Peyer's patch (tissue), 4 donors: ENCODE results near the gene IL1RAPL1. TPM values are rescaled to one million over a fixed set of nuclear protein-coding genes. Genes with fewer than 3 reads are reported as not detected.

Source experiments
- DNase-seq, 3 donors: peaks; one replicate each; pipeline ENCODE4 v3.0.0-alpha.2; 2017 to 2019
- H3K27ac ChIP-seq, 4 donors: fragments of 200-600 bp; sonication (generic); one replicate each; pipeline ENCODE4 v1.5.1; 2016 to 2019
- H3K27me3 ChIP-seq, 2 donors: fragments of 200-600 bp; sonication (generic); one replicate each; pipeline ENCODE4 v1.5.1; 2019
- H3K36me3 ChIP-seq, 3 donors: fragments of 200-600 bp; sonication (generic); one replicate each; pipeline ENCODE4 v1.5.1; 2016 to 2019
- H3K4me1 ChIP-seq, 4 donors: fragments of 200-600 bp; sonication (generic); one replicate each; pipeline ENCODE4 v1.5.1; 2016 to 2019
- H3K4me3 ChIP-seq, 4 donors: fragments of 200-600 bp; sonication (generic); 1 replicate in 3 of 4; 2 replicates in 1 of 4; pipeline ENCODE4 v1.5.1; 2016 to 2019; ENCODE audit warnings: mild to moderate bottlenecking in 1 of 4
- H3K9me3 ChIP-seq, 4 donors: fragments of 200-600 bp; sonication (generic); one replicate each; pipeline ENCODE4 v1.5.1; 2016 to 2019; ENCODE audit warnings: mild to moderate bottlenecking in 1 of 4
- CTCF ChIP-seq, 6 experiments: fragments of 450-650 bp in 4 of 6; fragments of 200-600 bp in 2 of 6; sonication (generic) in 1 of 6; IDR thresholded peaks; one replicate each; pipeline ENCODE4 v1.5.1; 2017 to 2019; ENCODE audit warnings: antibody characterized with exemption in 6 of 6, mild to moderate bottlenecking in 3 of 6, moderate library complexity in 1 of 6
- POLR2A ChIP-seq, 2 donors: fragments of 450-650 bp; IDR thresholded peaks; one replicate each; pipeline ENCODE4 v1.5.1; 2017; ENCODE audit warnings: antibody characterized with exemption in 2 of 2, mild to moderate bottlenecking in 2 of 2, moderate library complexity in 2 of 2
- total RNA-seq, 4 donors: library from RNA; depleted of rRNA; stranded (reverse); fragments of >200 nt; gene quantifications; one replicate each; pipeline ENCODE4 v1.1.0, GENCODE V29; 2016

IL1RAPL1 gene
- total RNA-seq, 4 donors from 2014 or later, result not detected

GRCh38 chrX:29690061-29690460, 1102.8 kb downstream of the IL1RAPL1 start:
- TF ChIP-seq CTCF (IDR thresholded peaks at IDR 0.05) (no peak), POLR2A (IDR thresholded peaks at IDR 0.05) (no peak)
- Histone ChIP-seq H3K27me3 (no peaks in the 10 kb centered on the region), H3K36me3 (no peaks in the 10 kb centered on the region), H3K9me3 (no peaks in the 10 kb centered on the region), H3K27ac (no peak overlapping the region), H3K4me1 (no peaks in the 10 kb centered on the region), H3K4me3 (no peak overlapping the region)
- no peak for DNase-seq

DNA sequence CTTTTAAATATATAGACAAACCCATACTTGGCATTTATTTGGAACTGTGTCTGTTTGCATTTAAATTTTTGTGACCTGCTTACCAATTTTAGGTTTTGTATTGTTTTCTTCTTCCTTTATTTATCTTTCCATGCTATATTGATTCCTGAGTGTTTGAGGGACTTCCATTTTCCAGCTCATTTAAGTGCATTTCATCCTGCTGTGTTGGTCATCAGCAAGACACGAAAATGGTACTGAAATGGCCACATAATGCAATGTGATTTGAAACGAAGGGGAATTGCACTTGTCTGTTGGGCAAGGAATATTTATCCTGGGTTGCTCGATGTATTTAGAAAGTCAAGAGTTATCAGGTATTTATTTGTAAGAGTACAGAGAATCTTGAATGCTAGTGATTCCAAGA, 1103.8 kb downstream of the IL1RAPL1 start:
- no peaks in the 10 kb centered on the region for H3K27me3 ChIP-seq
- TF ChIP-seq CTCF (IDR thresholded peaks at IDR 0.05), result no peak
- no peak for TF ChIP-seq POLR2A (IDR thresholded peaks at IDR 0.05)
- H3K9me3 ChIP-seq, result no peaks in the 10 kb centered on the region
- no peaks in the 10 kb centered on the region for H3K36me3 ChIP-seq
- H3K27ac ChIP-seq, result no peak overlapping the region
- no peaks in the 10 kb centered on the region for H3K4me1 ChIP-seq
- no peak overlapping the region for H3K4me3 ChIP-seq
- no peak for DNase-seq

- no peaks in the 10 kb centered on the region for H3K9me3 ChIP-seq
- H3K27ac ChIP-seq, result no peak overlapping the region
- no peak overlapping the region for H3K4me3 ChIP-seq
- TF ChIP-seq CTCF (IDR thresholded peaks at IDR 0.05), result no peak
- no peak for TF ChIP-seq POLR2A (IDR thresholded peaks at IDR 0.05)
- H3K27me3 ChIP-seq, result no peaks in the 10 kb centered on the region
- DNase-seq, result no peak
- H3K4me1 ChIP-seq, result no peaks in the 10 kb centered on the region
- H3K36me3 ChIP-seq, result no peaks in the 10 kb centered on the region
These were observed 1106.7 kb downstream of the IL1RAPL1 start for GRCh38 chrX:29693912-29694311.

DNA sequence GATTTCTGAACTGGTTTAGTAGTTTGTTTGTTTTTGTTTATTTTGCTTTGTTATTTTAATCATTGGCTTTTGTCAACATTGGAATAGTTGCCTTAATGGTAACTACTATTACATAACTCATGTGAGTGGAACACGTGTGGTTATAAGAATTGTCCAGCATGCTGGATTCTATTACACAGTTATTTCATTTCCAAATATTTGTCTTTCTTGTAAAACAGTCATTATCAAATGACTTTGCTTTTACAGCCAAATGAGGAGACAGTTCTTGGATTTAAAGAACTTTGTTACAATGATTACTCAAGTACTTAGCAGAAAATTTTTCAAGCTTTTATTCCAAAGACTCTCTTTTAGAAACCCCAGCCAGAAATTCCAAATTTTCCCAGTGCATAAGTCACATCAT, 1112.0 kb downstream of the IL1RAPL1 start:
- no peak overlapping the region for H3K4me3 ChIP-seq
- H3K27ac ChIP-seq, result no peak overlapping the region
- no peaks in the 10 kb centered on the region for H3K9me3 ChIP-seq
- H3K36me3 ChIP-seq, result no peaks in the 10 kb centered on the region
- H3K27me3 ChIP-seq, result no peaks in the 10 kb centered on the region
- DNase-seq, result no peak
- TF ChIP-seq POLR2A (IDR thresholded peaks at IDR 0.05) (no peak), CTCF (IDR thresholded peaks at IDR 0.05) (no peak)
- no peaks in the 10 kb centered on the region for H3K4me1 ChIP-seq

DNA sequence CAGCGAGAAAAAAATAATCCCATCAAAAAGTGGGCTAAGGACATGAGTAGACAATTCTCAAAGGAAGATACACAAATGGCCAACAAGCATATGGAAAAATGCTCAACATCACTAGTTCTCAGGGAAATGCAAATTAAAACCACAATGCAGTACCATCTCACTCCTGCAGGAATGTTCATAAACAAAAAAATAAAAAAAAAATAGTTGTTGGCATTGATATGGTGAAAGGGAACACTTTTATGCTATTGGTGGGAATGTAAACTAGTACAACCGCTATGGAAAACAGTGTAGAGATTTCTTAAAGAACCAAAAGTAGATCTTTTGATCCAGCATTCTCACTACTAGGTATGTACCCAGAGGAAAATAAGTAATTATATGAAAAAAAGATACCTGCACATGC, 1119.8 kb downstream of the IL1RAPL1 start:
- no peaks in the 10 kb centered on the region for H3K36me3 ChIP-seq
- H3K4me3 ChIP-seq, result no peak overlapping the region
- H3K9me3 ChIP-seq, result no peaks in the 10 kb centered on the region
- no peak for TF ChIP-seq CTCF (IDR thresholded peaks at IDR 0.05)
- no peak for TF ChIP-seq POLR2A (IDR thresholded peaks at IDR 0.05)
- no peak overlapping the region for H3K27ac ChIP-seq
- DNase-seq, result no peak
- no peaks in the 10 kb centered on the region for H3K27me3 ChIP-seq
- no peaks in the 10 kb centered on the region for H3K4me1 ChIP-seq

GRCh38 chrX:29721152-29721551, 1133.9 kb downstream of the IL1RAPL1 start:
- H3K4me1 ChIP-seq, result no peaks in the 10 kb centered on the region
- no peaks in the 10 kb centered on the region for H3K36me3 ChIP-seq
- no peak overlapping the region for H3K4me3 ChIP-seq
- TF ChIP-seq CTCF (IDR thresholded peaks at IDR 0.05) (no peak), POLR2A (IDR thresholded peaks at IDR 0.05) (no peak)
- H3K27ac ChIP-seq, result no peak overlapping the region
- no peak for DNase-seq
- no peaks in the 10 kb centered on the region for H3K27me3 ChIP-seq
- no peaks in the 10 kb centered on the region for H3K9me3 ChIP-seq
